CD4-positive, CD25-positive, alpha-beta regulatory T cell (primary cell): ENCODE data around the gene EPHA6. TPM values are rescaled to one million over a fixed set of nuclear protein-coding genes. Genes with fewer than 3 reads are reported as not detected.

Experiments used
- ATAC-seq, 2 donors: fragments of 150-1000 bp; cut with Tn5 transposase; one replicate each; pipeline ENCODE4 v1.10.0; 2021; ENCODE audit warnings: low read depth in 2 of 2, moderate number of reproducible peaks in 2 of 2, moderate library complexity in 1 of 2
- DNase-seq, 3 donors: peaks; one replicate each; pipeline versions ENCODE4 v3.0.0 to v3.0.0-alpha.2; 2012 to 2022; ENCODE audit warnings: mixed read lengths in 1 of 3
- H3K27ac ChIP-seq: one replicate; pipeline ENCODE4 v1.7.0; 2013; ENCODE audit warnings: mild to moderate bottlenecking, low read length; ENCODE audit not compliant: insufficient read depth, poor library complexity, severe bottlenecking
- H3K27me3 ChIP-seq: one replicate; pipeline ENCODE4 v1.7.0; 2013; ENCODE audit warnings: low read length; ENCODE audit not compliant: control insufficient read depth, insufficient read depth
- H3K36me3 ChIP-seq: one replicate; pipeline ENCODE4 v1.7.0; 2013; ENCODE audit warnings: mild to moderate bottlenecking, low read length, moderate library complexity; ENCODE audit not compliant: control insufficient read depth, insufficient read depth
- H3K4me1 ChIP-seq: 2 replicates; pipeline ENCODE4 v1.7.0; 2013; ENCODE audit warnings: mild to moderate bottlenecking, low read length; ENCODE audit not compliant: insufficient read depth, control insufficient read depth, poor library complexity, severe bottlenecking
- H3K4me3 ChIP-seq: one replicate; pipeline ENCODE4 v1.7.0; 2013; ENCODE audit warnings: low read depth, mild to moderate bottlenecking, low read length, moderate library complexity
- H3K9me3 ChIP-seq, 2 experiments: 1 replicate in 1 of 2; 2 replicates in 1 of 2; pipeline ENCODE4 v1.7.0; 2013; ENCODE audit warnings: low read length in 2 of 2, mild to moderate bottlenecking in 1 of 2, moderate library complexity in 1 of 2; ENCODE audit not compliant: control insufficient read depth in 2 of 2
- H3K27ac Mint-ChIP-seq, 3 donors: one replicate each; pipeline ENCODE4 v1.8.0; 2020 to 2022; ENCODE audit warnings: mild to moderate bottlenecking in 3 of 3, mixed read lengths in 3 of 3, moderate library complexity in 2 of 3
- H3K27me3 Mint-ChIP-seq: one replicate; pipeline ENCODE4 v1.8.0; 2022; ENCODE audit warnings: mild to moderate bottlenecking, mixed read lengths
- H3K36me3 Mint-ChIP-seq: one replicate; pipeline ENCODE4 v1.8.0; 2020; ENCODE audit warnings: mixed read lengths
- H3K4me1 Mint-ChIP-seq, 4 donors: one replicate each; pipeline ENCODE4 v1.8.0; 2020 to 2022; ENCODE audit warnings: mixed read lengths in 4 of 4, mild to moderate bottlenecking in 1 of 4
- H3K4me3 Mint-ChIP-seq, 4 donors: one replicate each; pipeline ENCODE4 v1.8.0; 2020 to 2022; ENCODE audit warnings: mild to moderate bottlenecking in 4 of 4, mixed read lengths in 4 of 4, moderate library complexity in 3 of 4
- H3K9me3 Mint-ChIP-seq, 7 donors: one replicate each; pipeline ENCODE4 v1.8.0; 2020 to 2022; ENCODE audit warnings: mixed read lengths in 7 of 7, mild to moderate bottlenecking in 3 of 7, moderate library complexity in 2 of 7
- polyA plus RNA-seq, 4 donors: library from polyadenylated mRNA; unstranded; fragments of 300-500 nt; fragmentation: Illumina TruSeq; gene quantifications; one replicate each; pipeline ENCODE4 v1.2.3, GENCODE V29; 2021
- total RNA-seq: library from RNA; stranded (reverse); gene quantifications from one replicate; pipeline ENCODE4 v1.2.3, GENCODE V29; 2022

The EPHA6 gene
- total and polyA plus RNA-seq, 5 donors from 2014 or later, result not detected

GRCh38 chr3:97297032-97297431 is 482.6 kb downstream of the EPHA6 start:
- no peaks in the 10 kb centered on the region for H3K36me3 ChIP-seq
- H3K4me3 Mint-ChIP-seq, result no peak overlapping the region
- no peaks in the 10 kb centered on the region for H3K4me1 Mint-ChIP-seq
- no peaks in the 10 kb centered on the region for H3K36me3 Mint-ChIP-seq
- H3K27ac ChIP-seq, result no peak overlapping the region
- no peak for DNase-seq
- H3K27me3 Mint-ChIP-seq, result no peaks in the 10 kb centered on the region
- H3K9me3 Mint-ChIP-seq, result peaks cover 0 to 19% (median 2%) of the 10 kb centered on the region in 7 donors
- no peaks in the 10 kb centered on the region for H3K27me3 ChIP-seq
- H3K27ac Mint-ChIP-seq, result no peak overlapping the region
- no peak for ATAC-seq
- H3K4me1 ChIP-seq, result no peaks in the 10 kb centered on the region
- peaks cover 2 to 13% of the 10 kb centered on the region in 2 experiments for H3K9me3 ChIP-seq
- no peak overlapping the region for H3K4me3 ChIP-seq

GRCh38 chr3:97301114-97301513 is 486.7 kb downstream of the EPHA6 start:
- no peaks in the 10 kb centered on the region for H3K27me3 ChIP-seq
- no peak overlapping the region for H3K27ac ChIP-seq
- Mint-ChIP-seq H3K4me3 (no peak overlapping the region), H3K27me3 (no peaks in the 10 kb centered on the region), H3K27ac (no peak overlapping the region), H3K4me1 (no peaks in the 10 kb centered on the region), H3K9me3 (peaks cover 0 to 10% (median 4%) of the 10 kb centered on the region in 7 donors), H3K36me3 (no peaks in the 10 kb centered on the region)
- peaks cover 0 to 7% of the 10 kb centered on the region in 2 experiments for H3K9me3 ChIP-seq
- H3K36me3 ChIP-seq, result no peaks in the 10 kb centered on the region
- no peaks in the 10 kb centered on the region for H3K4me1 ChIP-seq
- DNase-seq (no peak), ATAC-seq (no peak)
- H3K4me3 ChIP-seq, result no peak overlapping the region

GRCh38 chr3:97306226-97306625 is 491.8 kb downstream of the EPHA6 start:
- DNase-seq, result no peak
- H3K9me3 Mint-ChIP-seq, result peaks cover 0 to 17% (median 5%) of the 10 kb centered on the region in 7 donors
- Histone ChIP-seq H3K9me3 (no peaks in the 10 kb centered on the region), H3K36me3 (no peaks in the 10 kb centered on the region), H3K4me1 (no peaks in the 10 kb centered on the region), H3K27me3 (no peaks in the 10 kb centered on the region), H3K4me3 (no peak overlapping the region), H3K27ac (no peak overlapping the region)
- no peak for ATAC-seq
- H3K4me1 Mint-ChIP-seq, result no peaks in the 10 kb centered on the region
- no peaks in the 10 kb centered on the region for H3K36me3 Mint-ChIP-seq
- no peaks in the 10 kb centered on the region for H3K27me3 Mint-ChIP-seq
- H3K27ac Mint-ChIP-seq, result no peak overlapping the region
- no peak overlapping the region for H3K4me3 Mint-ChIP-seq

- H3K4me3 Mint-ChIP-seq, result no peak overlapping the region
- peaks cover 0 to 12% (median 2%) of the 10 kb centered on the region in 7 donors for H3K9me3 Mint-ChIP-seq
- H3K4me3 ChIP-seq, result no peak overlapping the region
- ATAC-seq (no peak), DNase-seq (no peak)
- no peaks in the 10 kb centered on the region for H3K36me3 Mint-ChIP-seq
- H3K27me3 ChIP-seq, result no peaks in the 10 kb centered on the region
- no peaks in the 10 kb centered on the region for H3K4me1 ChIP-seq
- no peaks in the 10 kb centered on the region for H3K4me1 Mint-ChIP-seq
- H3K36me3 ChIP-seq, result no peaks in the 10 kb centered on the region
- H3K27ac Mint-ChIP-seq, result no peak overlapping the region
- no peaks in the 10 kb centered on the region for H3K9me3 ChIP-seq
- H3K27me3 Mint-ChIP-seq, result no peaks in the 10 kb centered on the region
- H3K27ac ChIP-seq, result no peak overlapping the region
These were observed 524.0 kb downstream of the EPHA6 start for GRCh38 chr3:97338375-97338774.

GRCh38 chr3:97340940-97341339 is 526.5 kb downstream of the EPHA6 start:
- ATAC-seq (no peak), DNase-seq (no peak)
- H3K4me3 Mint-ChIP-seq, result no peak overlapping the region
- Histone ChIP-seq H3K27ac (no peak overlapping the region), H3K4me1 (no peaks in the 10 kb centered on the region), H3K27me3 (no peaks in the 10 kb centered on the region), H3K36me3 (no peaks in the 10 kb centered on the region), H3K4me3 (no peak overlapping the region), H3K9me3 (no peaks in the 10 kb centered on the region)
- no peaks in the 10 kb centered on the region for H3K27me3 Mint-ChIP-seq
- peaks cover 0 to 11% (median 2%) of the 10 kb centered on the region in 7 donors for H3K9me3 Mint-ChIP-seq
- H3K36me3 Mint-ChIP-seq, result no peaks in the 10 kb centered on the region
- H3K27ac Mint-ChIP-seq, result no peak overlapping the region
- H3K4me1 Mint-ChIP-seq, result no peaks in the 10 kb centered on the region

- no peaks in the 10 kb centered on the region for H3K4me1 ChIP-seq
- Mint-ChIP-seq H3K4me3 (no peak overlapping the region), H3K27me3 (no peaks in the 10 kb centered on the region), H3K27ac (no peak overlapping the region), H3K36me3 (no peaks in the 10 kb centered on the region), H3K9me3 (peaks cover 0 to 7% (median 4%) of the 10 kb centered on the region in 7 donors), H3K4me1 (no peaks in the 10 kb centered on the region)
- H3K4me3 ChIP-seq, result no peak overlapping the region
- ATAC-seq (no peak), DNase-seq (no peak)
- no peaks in the 10 kb centered on the region for H3K9me3 ChIP-seq
- H3K27me3 ChIP-seq, result no peaks in the 10 kb centered on the region
- no peak overlapping the region for H3K27ac ChIP-seq
- no peaks in the 10 kb centered on the region for H3K36me3 ChIP-seq
These were observed 533.4 kb downstream of the EPHA6 start for GRCh38 chr3:97347780-97348179.

GRCh38 chr3:97350971-97351370 is 536.6 kb downstream of the EPHA6 start:
- Histone ChIP-seq H3K4me1 (no peaks in the 10 kb centered on the region), H3K9me3 (no peaks in the 10 kb centered on the region), H3K36me3 (no peaks in the 10 kb centered on the region), H3K4me3 (no peak overlapping the region), H3K27ac (no peak overlapping the region), H3K27me3 (no peaks in the 10 kb centered on the region)
- no peaks in the 10 kb centered on the region for H3K4me1 Mint-ChIP-seq
- no peaks in the 10 kb centered on the region for H3K27me3 Mint-ChIP-seq
- no peak overlapping the region for H3K27ac Mint-ChIP-seq
- DNase-seq (no peak), ATAC-seq (no peak)
- no peak overlapping the region for H3K4me3 Mint-ChIP-seq
- H3K9me3 Mint-ChIP-seq, result peaks cover 2 to 19% (median 4%) of the 10 kb centered on the region in 7 donors
- H3K36me3 Mint-ChIP-seq, result no peaks in the 10 kb centered on the region

GRCh38 chr3:97353176-97353575 is 538.8 kb downstream of the EPHA6 start:
- ATAC-seq (no peak), DNase-seq (no peak)
- no peaks in the 10 kb centered on the region for H3K27me3 Mint-ChIP-seq
- no peak overlapping the region for H3K27ac ChIP-seq
- H3K9me3 Mint-ChIP-seq, result peaks cover 2 to 15% (median 4%) of the 10 kb centered on the region in 7 donors
- H3K4me1 ChIP-seq, result no peaks in the 10 kb centered on the region
- no peaks in the 10 kb centered on the region for H3K27me3 ChIP-seq
- H3K36me3 ChIP-seq, result no peaks in the 10 kb centered on the region
- H3K36me3 Mint-ChIP-seq, result no peaks in the 10 kb centered on the region
- H3K4me3 ChIP-seq, result no peak overlapping the region
- no peaks in the 10 kb centered on the region for H3K4me1 Mint-ChIP-seq
- no peak overlapping the region for H3K27ac Mint-ChIP-seq
- H3K9me3 ChIP-seq, result no peaks in the 10 kb centered on the region
- H3K4me3 Mint-ChIP-seq, result no peak overlapping the region
